OCI-M2 (cell line): ENCODE results near the gene ESR1.
"Not testable (repeated sequence)": the region's sequence is repeated elsewhere in the genome, so short reads cannot be mapped to it uniquely, and the experiment has no call there.

Experiments used
- DNase-seq: peaks from one replicate; lab custom pipeline; 2025; ENCODE audit not compliant: unreplicated experiment; lab: John Stamatoyannopoulos, UW

Gene ESR1

GRCh38 chr6:151811081-151811480, 3.6 kb downstream of the ESR1 start:
- no peak for DNase-seq

- no peak for DNase-seq
Measured at GRCh38 chr6:151813858-151814257, 6.4 kb downstream of the ESR1 start.

GRCh38 chr6:151814614-151815013, 7.1 kb downstream of the ESR1 start:
- no peak for DNase-seq

- no peak for DNase-seq
Measured at GRCh38 chr6:151822252-151823111, 15.0 kb downstream of the ESR1 start.

- no peak for DNase-seq
Measured at GRCh38 chr6:151826517-151827142, 19.1 kb downstream of the ESR1 start.

GRCh38 chr6:151832710-151833109, 25.2 kb downstream of the ESR1 start:
- no peak for DNase-seq

GRCh38 chr6:151835396-151835795, 27.9 kb downstream of the ESR1 start:
- DNase-seq, result no peak

GRCh38 chr6:151837223-151837622, 29.7 kb downstream of the ESR1 start:
- no peak for DNase-seq

- DNase-seq, result no peak
Measured at GRCh38 chr6:151842816-151843215, 35.3 kb downstream of the ESR1 start.

- no peak for DNase-seq
Measured at GRCh38 chr6:151847064-151847463, 39.6 kb downstream of the ESR1 start.

GRCh38 chr6:151850479-151851003, 43.1 kb downstream of the ESR1 start:
- no peak for DNase-seq

- DNase-seq, result no peak
Measured at GRCh38 chr6:151858294-151858693, 50.8 kb downstream of the ESR1 start.

GRCh38 chr6:151862461-151862860, 55.0 kb downstream of the ESR1 start:
- no peak for DNase-seq

- not testable (repeated sequence) for DNase-seq
Measured at GRCh38 chr6:151867361-151867869, 59.9 kb downstream of the ESR1 start.

GRCh38 chr6:151869345-151869744, 61.9 kb downstream of the ESR1 start:
- DNase-seq, result no peak

GRCh38 chr6:151869787-151870186, 62.3 kb downstream of the ESR1 start:
- no peak for DNase-seq

GRCh38 chr6:151870375-151870774, 62.9 kb downstream of the ESR1 start:
- DNase-seq, result no peak

GRCh38 chr6:151875524-151875923, 68.0 kb downstream of the ESR1 start:
- no peak for DNase-seq

GRCh38 chr6:151876122-151876521, 68.6 kb downstream of the ESR1 start:
- DNase-seq, result no peak

- no peak for DNase-seq
Measured at GRCh38 chr6:151877458-151877857, 70.0 kb downstream of the ESR1 start.

GRCh38 chr6:151881231-151881630, 73.7 kb downstream of the ESR1 start:
- no peak for DNase-seq

- no peak for DNase-seq
Measured at GRCh38 chr6:151882206-151882605, 74.7 kb downstream of the ESR1 start.
